ENCODE measurements around the gene GRID1. TPM values are rescaled to one million over a fixed set of nuclear protein-coding genes. Genes with fewer than 3 reads are reported as not detected.

GRID1 gene
- total RNA-seq, 4 donors from 2014 or later: 1.4 to 4.9 (median 2.0) TPM

GRCh38 chr10:86226781-86227201 is 139.8 kb downstream of the GRID1 start:
- 70 to 86% methylated on average over 3 of the region's 3 CpGs for WGBS, 2 donors
- DNase-seq (ENCODE audit: low spot score in 2 of 2): no peak

GRCh38 chr10:86226016-86226415 is 140.6 kb downstream of the GRID1 start:
- TF ChIP-seq POLR2A (IDR thresholded peaks at IDR 0.05): no peak
- TF ChIP-seq, protein P1, sequence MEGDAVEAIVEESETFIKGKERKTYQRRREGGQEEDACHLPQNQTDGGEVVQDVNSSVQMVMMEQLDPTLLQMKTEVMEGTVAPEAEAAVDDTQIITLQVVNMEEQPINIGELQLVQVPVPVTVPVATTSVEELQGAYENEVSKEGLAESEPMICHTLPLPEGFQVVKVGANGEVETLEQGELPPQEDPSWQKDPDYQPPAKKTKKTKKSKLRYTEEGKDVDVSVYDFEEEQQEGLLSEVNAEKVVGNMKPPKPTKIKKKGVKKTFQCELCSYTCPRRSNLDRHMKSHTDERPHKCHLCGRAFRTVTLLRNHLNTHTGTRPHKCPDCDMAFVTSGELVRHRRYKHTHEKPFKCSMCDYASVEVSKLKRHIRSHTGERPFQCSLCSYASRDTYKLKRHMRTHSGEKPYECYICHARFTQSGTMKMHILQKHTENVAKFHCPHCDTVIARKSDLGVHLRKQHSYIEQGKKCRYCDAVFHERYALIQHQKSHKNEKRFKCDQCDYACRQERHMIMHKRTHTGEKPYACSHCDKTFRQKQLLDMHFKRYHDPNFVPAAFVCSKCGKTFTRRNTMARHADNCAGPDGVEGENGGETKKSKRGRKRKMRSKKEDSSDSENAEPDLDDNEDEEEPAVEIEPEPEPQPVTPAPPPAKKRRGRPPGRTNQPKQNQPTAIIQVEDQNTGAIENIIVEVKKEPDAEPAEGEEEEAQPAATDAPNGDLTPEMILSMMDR (IDR thresholded peaks at IDR 0.05): no peak
- intact Hi-C loops (cut with DNase I; ENCODE audit: low total_unique reads): no loop called here
- no peak for DNase-seq (ENCODE audit: low spot score in 2 of 2)
- WGBS, 2 donors: 87 to 94% methylated on average over 8 of the region's 8 CpGs
- H3K4me3 ChIP-seq (ENCODE audit: low read depth, poor library complexity, severe bottlenecking): no peak overlapping the region

More at GRCh38 chr10:86226781-86227201, 139.8 kb downstream of the GRID1 start:
- intact Hi-C loops (cut with DNase I; ENCODE audit: low total_unique reads): no loop called here
- TF ChIP-seq, protein P1 (IDR thresholded peaks at IDR 0.05): no peak
- no peak for TF ChIP-seq POLR2A (IDR thresholded peaks at IDR 0.05)
- no peak overlapping the region for H3K4me3 ChIP-seq (ENCODE audit: low read depth, poor library complexity, severe bottlenecking)

- no peak for DNase-seq (ENCODE audit: low spot score in 2 of 2)
- WGBS, 2 donors: 47 to 49% methylated on average over 10 of the region's 10 CpGs
- TF ChIP-seq, protein P1 (IDR thresholded peaks at IDR 0.05): no peak
- no peak for TF ChIP-seq POLR2A (IDR thresholded peaks at IDR 0.05)
- no peak overlapping the region for H3K4me3 ChIP-seq (ENCODE audit: low read depth, poor library complexity, severe bottlenecking)
- intact Hi-C loops (cut with DNase I; ENCODE audit: low total_unique reads): no loop called here
Measured at GRCh38 chr10:86225103-86225782, 141.4 kb downstream of the GRID1 start.

- WGBS, 2 donors: 78 to 83% methylated on average over 8 of the region's 8 CpGs
- no peak overlapping the region for H3K4me3 ChIP-seq (ENCODE audit: low read depth, poor library complexity, severe bottlenecking)
- DNase-seq (ENCODE audit: low spot score in 2 of 2): no peak
- no peak for TF ChIP-seq POLR2A (IDR thresholded peaks at IDR 0.05)
- TF ChIP-seq, protein P1 (IDR thresholded peaks at IDR 0.05): no peak
- intact Hi-C loops (cut with DNase I; ENCODE audit: low total_unique reads): no loop called here
Measured at GRCh38 chr10:86224354-86225102, 142.1 kb downstream of the GRID1 start.

- intact Hi-C loops (cut with DNase I; ENCODE audit: low total_unique reads): no loop called here
- TF ChIP-seq, protein P1 (IDR thresholded peaks at IDR 0.05): no peak
- no peak for TF ChIP-seq POLR2A (IDR thresholded peaks at IDR 0.05)
- WGBS, 2 donors: 84 to 88% methylated on average over 3 of the region's 3 CpGs
- DNase-seq (ENCODE audit: low spot score in 2 of 2): no peak
- H3K4me3 ChIP-seq (ENCODE audit: low read depth, poor library complexity, severe bottlenecking): no peak overlapping the region
Measured at GRCh38 chr10:86223256-86223655, 143.3 kb downstream of the GRID1 start.

Data from lower leg skin (tissue), 4 donors.